Panc1 (cell line): ENCODE measurements around the gene RPS6KA1.

Experiments
- POLR2AphosphoS5 ChIP-seq: IDR thresholded peaks from 2 replicates; pipeline ENCODE4 v1.6.1; 2012; ENCODE audit warnings: mild to moderate bottlenecking, low read depth, low read length, moderate library complexity
- REST ChIP-seq, 2 experiments: IDR thresholded peaks; 2 replicates each; pipeline ENCODE4 v1.6.1; 2011 to 2012; ENCODE audit warnings: low read depth in 2 of 2, control low read depth in 1 of 2, low read length in 1 of 2, mild to moderate bottlenecking in 1 of 2, moderate library complexity in 1 of 2; ENCODE audit not compliant: insufficient read depth in 1 of 2
- SIN3A ChIP-seq: IDR thresholded peaks from 2 replicates; pipeline ENCODE4 v1.6.1; 2012; ENCODE audit warnings: low read depth, mild to moderate bottlenecking, low read length, moderate library complexity, borderline replicate concordance; ENCODE audit not compliant: insufficient read depth
- TCF7L2 ChIP-seq: IDR thresholded peaks from 2 replicates; pipeline ENCODE4 v1.6.1; 2011; ENCODE audit warnings: mild to moderate bottlenecking, low read depth, low read length, inconsistent platforms
- TF ChIP-seq, protein P1 (sequence below): fragments of 450-650 bp; IDR thresholded peaks from 2 replicates; pipeline ENCODE4 v1.5.1; 2017; ENCODE audit warnings: mild to moderate bottlenecking

DNA sequence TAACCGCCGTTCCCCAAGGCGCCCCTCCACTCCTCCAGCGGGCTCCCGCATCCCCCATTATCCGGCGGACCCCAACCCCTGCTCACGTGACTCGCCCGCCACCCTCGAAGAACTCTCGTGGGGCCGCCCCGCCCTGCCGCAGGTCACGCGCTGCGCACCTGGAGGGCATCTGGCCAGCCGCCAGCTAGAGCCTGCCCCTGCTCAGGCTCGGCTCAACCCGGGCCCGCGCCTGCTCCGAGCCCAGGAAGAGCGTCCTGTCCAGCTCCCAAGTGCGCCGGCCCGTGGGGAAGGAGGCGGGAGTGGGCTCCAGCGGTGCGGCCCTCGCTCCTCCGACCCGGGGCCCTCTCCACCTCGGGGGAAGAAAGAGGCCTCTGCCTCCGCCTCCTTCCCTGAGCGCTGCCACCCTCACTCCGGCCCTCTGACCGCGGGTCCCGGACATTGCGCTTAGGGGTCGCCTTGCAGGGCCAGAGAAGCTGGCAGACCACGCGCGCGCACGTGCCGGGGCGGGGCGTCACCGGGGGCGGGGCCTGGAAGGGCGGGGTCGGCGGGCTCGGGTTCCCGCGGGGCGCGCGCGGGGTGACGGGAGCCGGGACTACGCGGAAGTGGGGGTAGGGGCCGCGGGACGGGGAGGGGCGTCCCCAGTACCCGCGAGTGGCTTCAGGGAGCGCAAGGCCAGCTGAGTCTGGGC is 28.9 kb upstream of the RPS6KA1 start:
- TF ChIP-seq, protein P1, sequence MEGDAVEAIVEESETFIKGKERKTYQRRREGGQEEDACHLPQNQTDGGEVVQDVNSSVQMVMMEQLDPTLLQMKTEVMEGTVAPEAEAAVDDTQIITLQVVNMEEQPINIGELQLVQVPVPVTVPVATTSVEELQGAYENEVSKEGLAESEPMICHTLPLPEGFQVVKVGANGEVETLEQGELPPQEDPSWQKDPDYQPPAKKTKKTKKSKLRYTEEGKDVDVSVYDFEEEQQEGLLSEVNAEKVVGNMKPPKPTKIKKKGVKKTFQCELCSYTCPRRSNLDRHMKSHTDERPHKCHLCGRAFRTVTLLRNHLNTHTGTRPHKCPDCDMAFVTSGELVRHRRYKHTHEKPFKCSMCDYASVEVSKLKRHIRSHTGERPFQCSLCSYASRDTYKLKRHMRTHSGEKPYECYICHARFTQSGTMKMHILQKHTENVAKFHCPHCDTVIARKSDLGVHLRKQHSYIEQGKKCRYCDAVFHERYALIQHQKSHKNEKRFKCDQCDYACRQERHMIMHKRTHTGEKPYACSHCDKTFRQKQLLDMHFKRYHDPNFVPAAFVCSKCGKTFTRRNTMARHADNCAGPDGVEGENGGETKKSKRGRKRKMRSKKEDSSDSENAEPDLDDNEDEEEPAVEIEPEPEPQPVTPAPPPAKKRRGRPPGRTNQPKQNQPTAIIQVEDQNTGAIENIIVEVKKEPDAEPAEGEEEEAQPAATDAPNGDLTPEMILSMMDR: no peak; the same call in 1 of the 2 replicates
- no peak for TF ChIP-seq SIN3A
- TF ChIP-seq POLR2AphosphoS5: no peak; the same call in 1 of the 2 replicates
- no peak for TF ChIP-seq REST (IDR thresholded peaks at IDR 0.05; ENCODE audit: insufficient read depth in 1 of 2, low read depth in 2 of 2, low read length in 1 of 2)
- TF ChIP-seq TCF7L2: peak; percentile 4; the same call in 1 of the 2 replicates
